Measurements from ENCODE around the gene TNFSF15.

Gene TNFSF15

GRCh38 chr9:114825126-114825795, 19.4 kb upstream of the TNFSF15 start:
- DNase-seq (ENCODE audit: low spot score) (no peak), FAIRE-seq (no peak)

GRCh38 chr9:114824110-114824509, 18.3 kb upstream of the TNFSF15 start:
- FAIRE-seq (no peak), DNase-seq (ENCODE audit: low spot score) (no peak)

GRCh38 chr9:114823441-114823840, 17.6 kb upstream of the TNFSF15 start:
- DNase-seq (ENCODE audit: low spot score) = no peak
- no peak for FAIRE-seq

DNA sequence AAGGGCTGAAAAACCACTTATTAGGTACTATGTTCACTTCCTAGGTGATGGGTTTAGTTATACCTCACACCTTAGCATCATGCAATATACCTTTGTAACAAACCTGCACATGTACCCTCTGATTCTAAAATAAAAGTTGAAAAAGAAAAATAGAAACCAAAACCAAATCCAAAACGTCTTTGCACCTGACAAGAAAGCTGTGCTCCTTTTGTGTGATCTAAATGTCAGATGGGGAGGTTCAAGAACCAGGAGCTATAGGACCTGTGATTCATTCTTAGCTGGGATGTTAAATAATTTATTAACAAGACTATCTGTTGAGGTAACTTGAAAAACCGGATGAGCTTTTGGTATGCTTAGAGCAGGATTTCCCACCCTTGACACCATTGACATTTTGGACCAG, 16.9 kb upstream of the TNFSF15 start:
- FAIRE-seq = no peak
- no peak for DNase-seq (ENCODE audit: low spot score)

DNA sequence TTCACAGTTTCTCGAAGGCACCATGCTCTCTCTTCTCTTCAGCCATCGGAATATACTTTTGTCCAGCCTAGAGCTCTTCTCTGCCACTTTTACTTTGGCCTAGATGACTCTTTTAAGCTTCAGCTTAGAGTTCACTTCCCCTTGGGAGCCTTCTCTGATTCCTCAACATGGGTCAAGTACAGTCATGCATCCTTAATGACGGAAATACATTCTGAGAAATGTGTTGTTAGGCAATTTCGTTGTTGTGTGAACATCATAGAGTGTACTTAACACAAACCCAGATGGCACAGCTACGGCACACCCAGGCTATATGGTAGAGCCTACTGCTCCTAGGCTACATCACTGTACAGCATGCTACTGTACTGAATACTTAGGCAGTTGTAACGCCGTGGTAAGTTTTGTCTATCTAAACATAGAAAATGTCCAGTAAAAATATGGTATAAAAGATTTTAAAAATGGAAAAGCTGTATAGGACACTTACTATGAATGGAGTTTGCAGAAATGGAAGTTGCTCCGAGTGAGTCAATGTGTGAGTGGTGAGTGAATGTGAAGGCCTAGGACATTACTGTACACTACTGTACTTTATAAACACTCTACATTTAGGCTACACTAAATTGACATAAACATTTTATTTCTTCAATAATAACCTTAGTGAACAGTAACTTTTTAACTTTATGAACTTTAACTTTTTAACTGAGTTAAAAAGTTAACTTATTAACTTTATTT, 15.1 kb upstream of the TNFSF15 start:
- no peak for FAIRE-seq
- DNase-seq (ENCODE audit: low spot score) = no peak

- DNase-seq (ENCODE audit: low spot score) (no peak), FAIRE-seq (no peak)
Observed at GRCh38 chr9:114818178-114818577, 12.3 kb upstream of the TNFSF15 start.

DNA sequence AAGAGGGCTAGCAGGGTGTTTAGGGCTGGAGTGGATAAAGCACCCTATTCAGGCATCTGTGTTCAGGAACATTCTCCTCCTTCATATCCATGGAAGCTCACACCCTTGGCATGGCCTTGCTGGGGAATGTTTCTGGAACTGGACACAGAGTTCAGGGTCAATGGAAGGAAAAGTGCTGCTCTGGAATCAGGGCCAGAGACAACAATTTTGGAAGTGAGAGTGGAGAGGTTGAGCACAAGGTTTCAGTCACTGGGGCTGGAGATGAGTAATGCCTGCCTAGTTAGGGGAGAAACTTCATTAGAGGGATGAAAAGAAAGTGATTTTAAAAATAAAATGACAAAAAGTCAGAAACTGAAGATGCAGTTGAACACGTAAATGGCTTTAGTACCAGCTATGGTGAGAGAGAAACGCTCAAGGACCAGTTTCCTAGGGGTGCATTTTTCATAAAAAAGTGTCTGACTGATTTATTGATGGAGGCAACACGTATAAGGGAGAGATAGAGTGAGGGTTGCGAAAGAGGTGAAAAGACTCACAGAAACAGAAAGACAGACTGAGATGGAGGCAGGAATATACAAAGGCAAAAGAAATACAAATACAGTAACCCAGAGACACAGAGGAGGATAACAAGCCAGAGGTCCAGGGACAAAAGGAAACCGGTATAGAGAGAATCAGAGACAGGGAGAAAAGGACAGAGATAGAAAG, 8.0 kb upstream of the TNFSF15 start:
- DNase-seq (ENCODE audit: low spot score) = no peak

GRCh38 chr9:114811966-114812636, 6.3 kb upstream of the TNFSF15 start:
- FAIRE-seq (no peak), DNase-seq (ENCODE audit: low spot score) (no peak)

More for the DNA sequence above, 8.0 kb upstream of the TNFSF15 start:
- FAIRE-seq = no peak

- DNase-seq (ENCODE audit: low spot score) = no peak
- no peak for FAIRE-seq
Observed at GRCh38 chr9:114811301-114811700, 5.5 kb upstream of the TNFSF15 start.

GRCh38 chr9:114810614-114811013, 4.8 kb upstream of the TNFSF15 start:
- DNase-seq (ENCODE audit: low spot score) (no peak), FAIRE-seq (no peak)

GRCh38 chr9:114806526-114806900, 674 bp upstream of the TNFSF15 start:
- FAIRE-seq (no peak), DNase-seq (ENCODE audit: low spot score) (peak; percentile 14)

DNA sequence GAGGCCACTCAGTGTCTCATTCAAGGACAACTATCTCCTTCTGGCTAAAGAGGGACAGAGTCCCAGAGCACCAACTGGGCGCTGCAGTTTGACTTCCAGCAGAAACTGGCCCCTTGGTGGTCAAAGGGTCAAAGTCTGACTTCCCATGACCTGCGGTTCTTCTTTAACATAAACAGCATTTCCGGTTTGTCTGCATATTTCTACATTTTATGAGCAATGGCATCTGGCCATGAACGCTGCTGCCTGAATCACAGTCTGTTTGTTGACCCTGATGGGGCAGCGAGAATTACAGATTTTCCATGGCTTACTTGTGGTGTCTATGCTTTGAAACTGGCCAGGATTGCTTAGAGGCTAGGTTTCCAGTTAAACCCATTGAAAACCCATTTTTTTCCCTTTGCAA, 1.3 kb downstream of the TNFSF15 start:
- DNase-seq (ENCODE audit: low spot score) (peak; percentile 58), FAIRE-seq (no peak)

GRCh38 chr9:114803479-114804265, 2.2 kb downstream of the TNFSF15 start:
- no peak for FAIRE-seq

DNA sequence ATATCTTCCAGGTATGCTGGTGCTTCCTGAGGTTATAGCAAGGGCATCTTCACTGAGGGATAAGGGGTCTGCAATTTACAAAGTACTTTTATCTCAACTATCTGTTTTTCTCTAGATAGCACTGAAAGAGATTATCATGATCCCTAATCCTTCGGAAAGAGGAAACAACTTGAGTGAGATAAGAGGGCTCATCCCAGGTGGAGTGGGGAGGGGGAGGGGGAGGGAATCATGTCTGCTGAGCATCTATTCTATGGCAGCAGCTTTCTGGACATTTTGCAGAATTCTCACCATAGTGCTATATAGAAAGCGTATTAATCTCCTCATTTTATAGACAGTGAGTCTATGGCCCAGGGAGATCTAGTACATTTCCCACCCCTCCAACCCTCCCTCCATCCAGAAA, 5.9 kb downstream of the TNFSF15 start:
- no peak for DNase-seq (ENCODE audit: low spot score)
- no peak for FAIRE-seq

More at GRCh38 chr9:114803479-114804265, 2.2 kb downstream of the TNFSF15 start:
- no peak for DNase-seq (ENCODE audit: low spot score)

DNA sequence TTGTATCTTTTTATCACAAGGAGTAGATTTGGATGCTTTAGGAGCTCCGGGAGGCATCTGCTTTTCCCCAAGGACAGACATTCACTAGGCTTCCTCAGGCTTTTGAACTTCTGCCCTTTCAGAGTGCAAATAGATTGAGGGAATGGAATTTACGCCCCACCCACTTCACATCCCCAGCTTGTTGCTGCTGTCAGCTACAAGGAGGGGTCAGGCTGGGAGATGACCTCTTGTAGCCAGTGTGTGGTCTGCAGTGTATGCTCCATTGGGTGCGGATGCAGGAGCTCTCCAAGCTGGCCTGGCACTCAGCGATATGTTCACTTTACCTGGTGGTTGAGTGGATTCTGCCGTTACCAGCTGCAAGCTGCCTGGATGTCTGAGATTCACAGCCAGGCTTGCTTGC, 6.4 kb downstream of the TNFSF15 start:
- DNase-seq (ENCODE audit: low spot score) (peak; percentile 50), FAIRE-seq (no peak)

- FAIRE-seq = no peak
- no peak for DNase-seq (ENCODE audit: low spot score)
Observed at GRCh38 chr9:114798780-114799427, 6.9 kb downstream of the TNFSF15 start.

- no peak for FAIRE-seq
- no peak for DNase-seq (ENCODE audit: low spot score)
Observed at GRCh38 chr9:114798101-114798500, 7.7 kb downstream of the TNFSF15 start.

DNA sequence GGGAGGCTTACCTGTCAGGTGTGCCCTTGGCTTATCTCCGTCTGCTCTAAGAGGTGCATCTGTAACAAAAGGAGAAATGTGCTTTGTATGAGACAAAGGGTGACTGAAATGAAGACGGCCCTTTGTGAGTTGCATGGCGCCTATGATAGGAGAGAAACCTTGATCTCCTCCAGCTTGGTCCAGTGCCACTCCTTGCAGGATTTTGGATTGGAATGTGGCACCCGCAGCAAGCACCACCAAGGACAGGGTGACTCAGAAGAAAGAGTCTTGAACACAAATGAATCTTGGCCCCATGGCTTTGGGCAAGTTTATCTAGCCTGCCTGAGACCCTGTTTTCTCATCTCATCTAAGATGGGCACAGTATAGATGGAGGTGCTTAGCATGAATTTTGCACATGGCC, 13.4 kb downstream of the TNFSF15 start:
- FAIRE-seq (no peak), DNase-seq (ENCODE audit: low spot score) (no peak)

DNA sequence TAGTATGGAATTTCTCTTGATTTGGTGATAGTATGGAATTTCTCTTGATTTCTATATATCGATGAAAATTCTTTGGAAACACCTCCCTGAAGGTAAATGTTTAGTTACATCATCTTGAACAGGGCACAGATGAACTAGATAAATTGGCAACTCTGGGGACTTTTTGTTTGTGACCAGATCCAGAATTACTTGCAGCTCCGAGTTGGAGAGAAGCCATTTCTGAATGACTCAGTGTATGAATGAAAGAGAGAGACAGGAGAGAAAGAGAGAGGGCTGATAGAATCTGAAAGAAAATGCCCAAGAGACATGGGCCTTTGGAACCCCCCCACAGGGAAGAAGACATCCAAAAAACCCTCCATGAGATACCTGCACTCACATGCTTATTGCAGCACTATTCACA, 14.1 kb downstream of the TNFSF15 start:
- FAIRE-seq = no peak
- DNase-seq (ENCODE audit: low spot score) = no peak

DNA sequence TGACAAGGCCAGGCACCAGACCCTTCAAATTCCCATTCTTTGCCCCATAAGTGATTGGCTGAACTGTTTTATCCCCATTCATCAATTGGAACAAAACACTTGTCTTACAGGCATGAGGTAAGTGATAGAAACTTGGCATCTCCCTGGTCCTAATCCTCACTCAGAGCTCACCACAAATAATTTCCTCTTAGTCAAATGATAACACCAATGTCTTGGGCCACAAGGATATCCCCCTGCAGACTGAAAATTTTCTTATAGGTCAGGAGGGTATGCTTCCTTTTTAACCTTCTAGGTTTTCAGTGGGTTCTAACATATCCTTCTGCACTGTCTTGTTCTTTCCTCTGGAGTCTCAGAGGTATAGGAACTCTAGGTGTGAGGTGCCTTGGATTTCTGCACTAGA, 14.5 kb downstream of the TNFSF15 start:
- no peak for FAIRE-seq
- DNase-seq (ENCODE audit: low spot score) = no peak

DNA sequence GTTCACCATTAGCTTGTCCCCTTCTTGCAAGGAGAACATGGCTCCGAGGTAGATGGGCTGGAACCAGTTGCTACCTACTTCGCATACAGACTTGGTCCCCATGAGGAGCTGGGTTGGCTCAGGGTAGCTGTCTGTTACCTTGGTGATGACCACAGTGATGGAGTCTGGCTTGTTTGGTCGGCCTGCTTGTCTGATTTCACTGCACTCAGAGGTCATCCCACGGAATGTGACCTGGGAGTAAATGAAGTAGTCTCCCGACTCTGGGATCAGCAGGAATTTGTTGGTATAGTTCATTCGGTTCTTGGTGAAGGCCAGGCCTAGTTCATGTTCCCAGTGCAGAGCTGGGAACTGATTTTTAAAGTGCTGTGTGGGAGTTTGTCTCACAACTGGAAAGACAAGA, 15.3 kb downstream of the TNFSF15 start:
- peak; percentile 41 for DNase-seq (ENCODE audit: low spot score)
- FAIRE-seq = no peak

All from RCC 7860 (cell line).